IMR-90 (cell line): ENCODE measurements around the gene KRTAP11-1. TPM values are rescaled to one million over a fixed set of nuclear protein-coding genes. Genes with fewer than 3 reads are reported as not detected.

Source experiments
- ATAC-seq: fragments of 200-7000 bp; cut with Tn5 transposase; 2 replicates; pipeline ENCODE4 v1.9.1; 2020; ENCODE audit warnings: low read depth, mild to moderate bottlenecking, moderate library complexity
- BruUV-seq: library from RNA; stranded (reverse); fragments of 400-500 nt; replicated peaks from 2 replicates; lab custom pipeline; 2021; lab: Mats Ljungman, UMichigan
- CTCF ChIA-PET: fragments of 300-600 bp; formaldehyde crosslinking; extraction: SDS; loops from one replicate; lab custom pipeline; 2021; ENCODE audit warnings: antibody characterized with exemption; lab: Yijun Ruan, JAX
- POLR2A ChIA-PET: fragments of 300-600 bp; sonication (Branson Sonifier 250); formaldehyde crosslinking; loops from one replicate; lab custom pipeline; 2022; ENCODE audit warnings: antibody characterized with exemption; ENCODE audit not compliant: unreplicated experiment; lab: Charles Lee
- DNase-seq: peaks from one replicate; pipeline ENCODE4 v3.0.0; 2013
- H2AFZ ChIP-seq: replicated peaks from 2 replicates; pipeline ENCODE3; 2013; ENCODE audit warnings: low read length, mild to moderate bottlenecking; ENCODE audit not compliant: poor library complexity
- H2AK5ac ChIP-seq: 2 replicates; pipeline ENCODE4 v1.6.1; 2013; ENCODE audit warnings: low read depth, low read length, inconsistent platforms
- H2AK9ac ChIP-seq: replicated peaks from 2 replicates; pipeline ENCODE3; 2013; ENCODE audit warnings: mild to moderate bottlenecking, low read depth, low read length, moderate library complexity; ENCODE audit not compliant: poor library complexity
- H2BK120ac ChIP-seq: 2 replicates; pipeline ENCODE4 v1.6.1; 2013; ENCODE audit warnings: low read depth, low read length, inconsistent platforms
- H2BK15ac ChIP-seq: 3 replicates; pipeline ENCODE4 v1.6.1; 2013; ENCODE audit warnings: low read depth, low read length, inconsistent platforms
- H2BK20ac ChIP-seq: 2 replicates; pipeline ENCODE4 v1.6.1; 2013; ENCODE audit warnings: low read depth, mild to moderate bottlenecking, inconsistent platforms, low read length, moderate library complexity
- H2BK5ac ChIP-seq: 2 replicates; pipeline ENCODE4 v1.6.1; 2013; ENCODE audit warnings: mild to moderate bottlenecking, low read depth, low read length, inconsistent platforms; ENCODE audit not compliant: poor library complexity, severe bottlenecking
- H3K14ac ChIP-seq: replicated peaks from 2 replicates; pipeline ENCODE4 v1.6.1; 2013; ENCODE audit warnings: low read depth, low read length, inconsistent platforms
- H3K18ac ChIP-seq: 2 replicates; pipeline ENCODE4 v1.6.1; 2013; ENCODE audit warnings: low read depth, low read length, control low read depth
- H3K23ac ChIP-seq: 2 replicates; pipeline ENCODE4 v1.6.1; 2013; ENCODE audit warnings: low read depth, low read length, inconsistent platforms
- H3K27ac ChIP-seq: 2 replicates; pipeline ENCODE4 v1.5.1; 2013; ENCODE audit warnings: mild to moderate bottlenecking, control low read depth, low read length; ENCODE audit not compliant: insufficient read depth
- H3K27me3 ChIP-seq: 2 replicates; pipeline ENCODE4 v1.6.1; 2013; ENCODE audit warnings: low read length; ENCODE audit not compliant: control insufficient read depth, insufficient read depth
- H3K36me3 ChIP-seq: 2 replicates; pipeline ENCODE4 v1.6.1; 2013; ENCODE audit warnings: low read length, mixed read lengths; ENCODE audit not compliant: control insufficient read depth, insufficient read depth
- H3K4ac ChIP-seq: 2 replicates; pipeline ENCODE4 v1.6.1; 2013; ENCODE audit warnings: low read depth, low read length, inconsistent platforms
- H3K4me1 ChIP-seq: 2 replicates; pipeline ENCODE4 v1.6.1; 2013; ENCODE audit warnings: low read length, mixed read lengths; ENCODE audit not compliant: control insufficient read depth, insufficient read depth
- H3K4me2 ChIP-seq: 2 replicates; pipeline ENCODE4 v1.6.1; 2013; ENCODE audit warnings: low read depth, mild to moderate bottlenecking, control low read depth, low read length, moderate library complexity
- H3K4me3 ChIP-seq: 2 replicates; pipeline ENCODE4 v1.5.1; 2013; ENCODE audit warnings: low read depth, mild to moderate bottlenecking, control low read depth, low read length, moderate library complexity; ENCODE audit not compliant: insufficient read depth
- H3K56ac ChIP-seq: 2 replicates; pipeline ENCODE4 v1.6.1; 2013; ENCODE audit warnings: low read length, inconsistent platforms; ENCODE audit not compliant: insufficient read depth; ENCODE audit errors: extremely low read depth
- H3K79me1 ChIP-seq, 2 experiments: 2 replicates each; pipeline ENCODE4 v1.6.1; 2013; ENCODE audit warnings: low read length in 2 of 2, inconsistent platforms in 1 of 2, low read depth in 1 of 2
- H3K9ac ChIP-seq: 2 replicates; pipeline ENCODE4 v1.6.1; 2013; ENCODE audit warnings: low read depth, low read length, control low read depth
- H3K9me1 ChIP-seq: 2 replicates; pipeline ENCODE4 v1.6.1; 2013; ENCODE audit warnings: low read length, inconsistent platforms; ENCODE audit not compliant: insufficient read depth
- H3K9me3 ChIP-seq: 2 replicates; pipeline ENCODE4 v1.6.1; 2013; ENCODE audit warnings: low read length; ENCODE audit not compliant: control insufficient read depth, insufficient read depth
- H4K20me1 ChIP-seq: 2 replicates; pipeline ENCODE4 v1.6.1; 2013; ENCODE audit warnings: low read length, inconsistent platforms; ENCODE audit not compliant: insufficient read depth
- H4K5ac ChIP-seq: 2 replicates; pipeline ENCODE4 v1.6.1; 2013; ENCODE audit warnings: mild to moderate bottlenecking, low read depth, low read length, control low read depth
- H4K8ac ChIP-seq, 2 experiments: 2 replicates each; pipeline ENCODE4 v1.6.1; 2013; ENCODE audit warnings: low read depth in 2 of 2, low read length in 2 of 2, control low read depth in 1 of 2, inconsistent platforms in 1 of 2
- H4K91ac ChIP-seq: 2 replicates; pipeline ENCODE4 v1.6.1; 2013; ENCODE audit warnings: low read depth, low read length, inconsistent platforms; ENCODE audit not compliant: insufficient read depth
- BHLHE40 ChIP-seq: fragments of 150-350 bp; IDR thresholded peaks from 2 replicates; pipeline ENCODE4 v1.6.1; 2016; ENCODE audit warnings: mild to moderate bottlenecking, low read depth, low read length
- CEBPB ChIP-seq: IDR thresholded peaks from 2 replicates; pipeline ENCODE4 v1.6.1; 2012; ENCODE audit warnings: low read depth, low read length, improper control_type of control experiment
- NFE2L2 ChIP-seq: fragments of 150-350 bp; IDR thresholded peaks from 2 replicates; pipeline ENCODE4 v1.6.1; 2016; ENCODE audit warnings: low read depth, mild to moderate bottlenecking, low read length
- POLR2A ChIP-seq: IDR thresholded peaks from 2 replicates; pipeline ENCODE4 v1.6.1; 2012; ENCODE audit warnings: mild to moderate bottlenecking, low read depth, low read length
- RAD21 ChIP-seq: IDR thresholded peaks from 2 replicates; pipeline ENCODE4 v1.6.1; 2012; ENCODE audit warnings: low read length, improper control_type of control experiment
- WGBS, 2 experiments: methylation state at CpG; one replicate each; pipeline versions ENCODE4 v1.1.5 to v1.1.7; 2013; ENCODE audit warnings: missing lambda C conversion rate in 2 of 2; ENCODE audit not compliant: insufficient read length in 1 of 2; ENCODE audit errors: extremely low coverage in 2 of 2; 5-methylcytosine and 5-hydroxymethylcytosine counted together
- dilution Hi-C: fragments of 300-500 bp; cut with HindIII; formaldehyde crosslinking; loops from one replicate; pipeline ENCODE4 v1.14.3; 2018; ENCODE audit warnings: low sequenced_read_pairs; ENCODE audit not compliant: unreplicated experiment
- in situ Hi-C: fragments of 300-500 bp; cut with MboI; formaldehyde crosslinking; loops from 3 replicates; pipeline ENCODE4 v1.14.3; 2019; ENCODE audit warnings: low sequenced_read_pairs, inconsistent platforms, mixed read lengths
- intact Hi-C: fragments of 100-400 bp; cut with micrococcal nuclease; formaldehyde crosslinking; loops from 2 replicates; pipeline ENCODE4 v1.10.0; 2022
- polyA plus RNA-seq, 3 experiments: library from polyadenylated mRNA; depleted of rRNA; stranded (reverse); fragments of >200 nt; gene quantifications; 2 replicates each; pipeline ENCODE4 v1.2.3, GENCODE V29; 2012; ENCODE audit warnings: low replicate concordance in 1 of 3
- total RNA-seq: library from RNA; depleted of rRNA; stranded (reverse); fragments of >200 nt; gene quantifications from 2 replicates; pipeline ENCODE4 v1.2.3, GENCODE V29; 2012

Gene KRTAP11-1
- total and polyA plus RNA-seq, 2 of the 4 experiments (the other 2 are of a cell fraction), result not detected

DNA sequence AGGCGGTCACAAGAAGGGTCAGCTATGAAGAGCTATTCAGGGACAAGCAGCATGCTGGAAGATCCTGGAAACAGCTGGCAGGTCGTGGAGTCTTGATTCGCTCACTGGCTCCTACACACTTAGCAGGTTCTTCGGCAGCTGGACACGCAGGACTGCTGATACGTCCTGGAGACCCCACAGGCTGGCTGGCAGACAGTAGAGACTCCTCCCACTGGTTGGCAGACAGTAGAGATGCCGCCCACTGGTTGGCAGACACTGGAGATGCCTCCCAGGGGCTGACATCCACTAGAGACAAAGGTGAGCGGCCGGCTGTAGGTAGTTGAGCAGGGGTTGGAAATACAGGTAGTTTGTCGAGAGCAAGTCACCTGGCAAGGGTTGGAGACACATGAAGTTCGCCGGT, 466 bp downstream of the KRTAP11-1 start:
- Histone ChIP-seq H3K27ac (no peak overlapping the region), H3K4ac (no peak overlapping the region), H2BK20ac (no peak overlapping the region), H3K23ac (no peak overlapping the region), H3K14ac (no peak overlapping the region), H2BK120ac (no peak overlapping the region), H3K4me1 (no peaks in the 10 kb centered on the region), H2AK5ac (no peak overlapping the region), H3K27me3 (no peaks in the 10 kb centered on the region), H4K5ac (no peak overlapping the region), H3K9ac (no peak overlapping the region), H3K18ac (no peak overlapping the region), H2BK5ac (no peak overlapping the region), H3K4me2 (no peak overlapping the region), H3K9me1 (no peaks in the 10 kb centered on the region), H2BK15ac (no peak overlapping the region), H4K91ac (no peak overlapping the region), H2AK9ac (no peak overlapping the region), H3K4me3 (no peak overlapping the region), H3K79me1 (no peaks in the 10 kb centered on the region), H3K9me3 (peaks cover 19% of the 10 kb centered on the region), H3K36me3 (no peaks in the 10 kb centered on the region), H2AFZ (no peak overlapping the region), H4K20me1 (no peaks in the 10 kb centered on the region), H3K56ac (no peak overlapping the region), H4K8ac (no peak overlapping the region)
- TF ChIP-seq NFE2L2 (no peak), BHLHE40 (no peak), RAD21 (no peak), POLR2A (no peak), CEBPB (no peak)
- intact Hi-C loops (no loop called here), dilution Hi-C loops (no loop called here), in situ Hi-C loops (no loop called here)
- ChIA-PET POLR2A (no interaction called here), CTCF (interaction anchor here (0.6 kb wide), 1 partner anchor 149 kb away, joined by 4 read pairs; no protein-coding TSS in a partner anchor)
- no peak for DNase-seq
- no TSS peak for BruUV-seq
- 29% methylated on average over 5 of the region's 12 CpGs; no CpG with 5 or more reads in 1 of the 2 experiments for WGBS, 2 experiments
- no peak for ATAC-seq
